HG03175 (cell line): ENCODE results near the gene GXYLT1.
"Not testable (repeated sequence)": the region's sequence is repeated elsewhere in the genome, so short reads cannot be mapped to it uniquely, and the experiment has no call there.

ENCODE experiments used
- ATAC-seq: cut with Tn5 transposase; IDR thresholded peaks from one replicate; pipeline ENCODE4 v1.9.1; 2021; ENCODE audit warnings: mild to moderate bottlenecking, moderate library complexity; ENCODE audit not compliant: unreplicated experiment

GXYLT1 gene

DNA sequence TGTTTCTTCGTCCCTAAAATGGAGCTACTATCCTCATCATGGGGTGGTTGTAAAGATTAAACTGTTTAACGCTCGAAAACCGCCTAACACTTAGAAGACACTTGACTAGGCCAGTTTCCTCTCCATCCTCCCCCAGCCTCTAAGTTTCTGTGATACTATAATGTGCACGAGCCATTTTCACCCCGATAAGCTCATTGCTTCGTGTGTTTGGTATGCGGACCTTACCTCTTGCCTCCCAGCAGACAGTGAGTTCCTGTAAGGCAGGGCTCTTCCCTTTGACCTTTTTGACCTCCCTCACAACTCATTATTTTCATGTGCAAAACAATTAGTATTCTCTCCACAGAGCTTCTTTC is 499 bp upstream of the GXYLT1 start:
- peak; percentile 13 for ATAC-seq

DNA sequence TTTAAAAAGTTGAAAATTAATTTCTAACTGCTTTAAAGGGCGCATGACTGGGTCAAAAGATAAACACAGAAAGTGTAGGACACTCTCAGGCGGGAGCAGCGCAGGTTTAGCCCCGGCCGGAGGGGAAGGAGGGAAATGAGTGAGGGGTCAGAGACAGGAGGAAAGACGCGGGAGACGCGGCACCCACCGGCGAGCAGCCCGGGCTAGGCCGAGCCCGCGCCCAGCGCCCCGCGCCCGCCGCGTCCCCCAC is 591 bp downstream of the GXYLT1 start:
- ATAC-seq = no peak

DNA sequence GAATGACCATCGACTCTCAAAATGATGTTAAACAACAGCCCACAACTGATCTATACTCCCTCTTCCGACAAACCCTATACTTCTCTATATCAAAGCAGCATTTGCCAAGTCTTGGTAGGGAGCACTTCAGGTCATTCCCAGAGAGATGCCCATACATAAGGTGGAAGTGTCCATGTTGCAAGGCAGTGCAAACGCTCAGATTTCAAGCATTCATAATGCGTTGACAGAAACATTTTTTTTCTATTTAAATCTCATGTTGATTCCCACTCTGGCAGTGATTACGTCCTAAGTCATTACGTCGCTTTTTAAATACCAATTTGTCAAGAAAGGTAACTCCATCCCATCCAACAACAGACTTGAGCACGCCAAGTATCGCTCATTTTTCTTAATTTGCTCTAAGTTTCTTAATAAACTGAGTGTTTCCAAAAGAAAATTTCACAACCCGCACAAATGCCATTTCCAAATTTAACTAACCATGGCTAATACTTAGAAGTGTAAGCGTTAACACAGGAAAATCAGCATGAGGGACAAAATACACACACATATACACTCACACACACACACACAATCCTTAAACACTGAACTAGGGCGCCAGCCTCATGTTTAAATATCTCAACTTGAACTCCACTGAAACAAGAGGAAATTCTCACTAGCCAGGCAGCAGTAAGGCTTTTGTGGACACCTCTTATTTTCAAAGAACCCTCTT is 1.1 kb downstream of the GXYLT1 start:
- ATAC-seq = no peak

DNA sequence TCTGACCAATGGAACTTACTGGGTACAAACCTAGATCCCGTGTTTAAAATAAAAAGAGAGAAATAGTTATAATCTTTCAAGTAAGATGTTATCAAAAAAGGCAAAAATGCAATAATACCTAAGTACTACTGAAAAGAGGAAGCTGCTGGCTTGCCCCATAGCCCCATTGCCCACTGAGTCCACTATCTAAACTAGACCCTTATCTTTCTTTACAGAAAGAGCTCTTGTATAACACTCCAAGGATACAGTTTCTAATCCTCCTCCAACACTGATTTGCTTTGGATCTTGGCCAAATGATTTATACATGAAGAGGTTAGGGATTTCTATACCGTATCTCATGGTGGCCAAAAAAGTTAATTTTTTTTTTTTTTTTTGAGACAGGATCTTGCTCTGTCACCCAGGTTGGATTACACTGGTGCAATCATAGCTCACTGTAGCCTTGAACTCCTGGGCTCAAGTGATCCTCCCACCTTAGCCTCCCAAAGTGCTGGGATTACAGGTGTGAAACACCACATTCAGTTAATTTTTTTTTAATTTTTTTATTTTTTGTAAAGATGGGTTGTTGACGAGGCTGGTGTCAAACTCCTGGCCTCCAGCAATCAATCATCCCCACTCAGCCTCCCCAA is 2.6 kb downstream of the GXYLT1 start:
- no peak for ATAC-seq

DNA sequence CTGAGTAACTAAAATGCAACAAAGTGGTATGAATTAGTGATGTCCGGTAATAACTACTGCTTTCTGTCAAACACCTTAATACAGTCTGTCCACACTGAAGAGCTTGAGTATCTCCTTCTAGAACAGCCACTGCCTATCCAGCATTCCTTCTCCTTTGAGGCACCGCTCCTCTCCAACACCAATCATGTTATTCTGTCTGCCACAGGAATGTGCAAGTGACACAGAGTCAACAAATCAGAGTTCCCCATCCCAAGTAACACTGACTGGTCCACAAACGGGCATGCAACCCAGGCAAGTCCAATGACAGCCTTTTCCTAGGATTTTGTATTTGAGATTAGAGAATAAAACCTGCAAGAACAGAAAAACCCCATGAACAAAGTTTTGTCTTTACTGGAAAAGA is 3.8 kb downstream of the GXYLT1 start:
- ATAC-seq = no peak

DNA sequence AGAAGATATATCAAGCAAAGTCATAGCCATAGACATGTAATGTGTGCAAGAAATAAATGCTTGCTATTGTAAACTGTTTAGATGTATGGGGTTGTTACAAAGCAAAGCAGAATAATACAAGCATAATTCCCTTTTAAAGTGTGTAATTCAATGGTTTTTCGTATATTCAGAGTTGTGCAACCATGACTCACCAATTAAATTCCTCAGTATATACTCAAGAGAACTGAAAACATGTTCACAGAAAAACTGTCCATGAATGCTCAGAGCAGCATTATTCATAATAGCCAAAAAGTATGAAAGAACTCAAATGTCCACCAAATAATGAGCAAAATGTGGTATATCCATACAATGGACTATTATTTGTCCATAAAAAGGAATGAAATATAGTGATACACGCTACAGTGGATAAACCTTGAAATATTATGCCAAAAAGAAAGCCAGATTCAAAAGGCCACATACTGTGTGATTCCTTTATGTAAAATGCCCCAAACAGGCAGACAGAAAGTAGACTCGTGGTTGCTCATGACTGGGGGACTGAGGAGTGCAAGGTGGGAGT is 9.3 kb downstream of the GXYLT1 start:
- no peak for ATAC-seq

DNA sequence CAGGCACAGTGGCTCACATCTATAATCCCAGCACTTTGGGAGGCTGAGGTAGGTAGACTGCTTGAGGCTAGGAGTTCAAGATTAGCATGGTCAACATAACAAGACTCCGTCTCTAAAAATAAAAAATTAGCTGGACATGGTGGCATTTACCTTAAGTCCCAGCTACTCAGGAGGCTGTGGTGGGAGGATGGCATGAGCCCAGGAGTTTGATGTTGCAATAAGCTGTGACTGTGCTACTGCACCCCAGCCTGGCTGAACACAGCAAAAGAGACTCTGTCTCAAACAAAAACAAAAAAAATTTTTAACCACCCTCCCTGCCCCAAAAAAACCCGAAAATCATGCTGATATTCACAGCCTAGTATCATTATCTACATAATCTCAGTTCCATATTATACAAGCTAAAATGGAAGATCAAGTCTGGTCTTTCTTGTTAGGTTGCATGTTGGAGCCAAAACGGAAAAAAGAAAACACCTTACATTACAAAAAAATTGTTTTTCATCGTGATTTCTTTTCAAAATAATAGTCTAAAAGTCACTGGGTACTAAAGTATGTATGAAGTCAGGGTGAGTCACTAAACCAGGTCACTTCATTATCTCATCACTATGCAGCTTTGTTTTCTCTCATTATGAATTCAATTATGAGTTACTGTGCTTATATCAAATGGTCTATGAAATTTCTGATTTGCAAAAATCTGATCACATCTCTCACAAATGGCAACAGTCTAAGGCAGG is 13.8 kb downstream of the GXYLT1 start:
- ATAC-seq = no peak

GRCh38 chr12:42129595-42130204 is 15.0 kb downstream of the GXYLT1 start:
- no peak for ATAC-seq

DNA sequence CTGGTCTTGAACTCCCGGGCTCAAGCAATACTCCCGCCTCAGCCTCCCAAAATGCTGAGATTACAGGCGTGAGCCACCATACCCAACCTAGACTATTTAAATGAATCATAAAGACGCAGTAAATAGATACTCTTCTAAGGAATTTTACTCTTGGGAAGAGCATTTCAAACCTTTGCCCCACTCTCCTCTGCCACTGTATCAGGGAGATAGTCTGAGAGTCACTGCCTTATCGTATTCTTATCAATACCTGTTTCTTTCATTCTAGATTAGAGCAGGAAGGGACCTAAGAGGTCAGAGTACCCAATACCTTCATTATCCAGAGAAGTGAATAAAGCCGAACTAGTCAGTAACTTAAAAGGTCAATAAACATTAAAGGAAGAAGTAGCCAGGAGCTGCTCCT is 15.8 kb downstream of the GXYLT1 start:
- no peak for ATAC-seq

GRCh38 chr12:42128327-42128726 is 16.3 kb downstream of the GXYLT1 start:
- no peak for ATAC-seq

DNA sequence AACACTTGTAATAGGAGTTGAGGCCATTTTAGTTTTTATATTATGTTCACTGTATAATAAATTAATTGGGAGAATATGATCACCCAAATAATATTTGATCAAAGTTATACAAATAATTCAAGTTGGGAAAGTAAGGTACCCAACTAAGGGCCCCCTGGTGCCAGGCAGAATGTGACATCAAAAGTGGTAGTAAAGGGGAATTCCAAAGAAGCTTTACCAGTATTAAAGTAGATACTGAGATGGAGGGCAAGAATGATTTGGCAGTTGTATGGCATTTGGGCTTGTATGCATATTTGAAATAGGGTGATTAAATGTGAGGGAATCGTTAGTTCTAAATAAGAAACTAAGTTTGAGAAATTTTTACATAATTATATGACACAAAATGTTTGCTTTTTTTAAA is 17.7 kb downstream of the GXYLT1 start:
- no peak for ATAC-seq

GRCh38 chr12:42125388-42125767 is 19.3 kb downstream of the GXYLT1 start:
- peak; percentile 44 for ATAC-seq

- ATAC-seq = no peak
Observed at GRCh38 chr12:42124764-42125387, 19.8 kb downstream of the GXYLT1 start.

DNA sequence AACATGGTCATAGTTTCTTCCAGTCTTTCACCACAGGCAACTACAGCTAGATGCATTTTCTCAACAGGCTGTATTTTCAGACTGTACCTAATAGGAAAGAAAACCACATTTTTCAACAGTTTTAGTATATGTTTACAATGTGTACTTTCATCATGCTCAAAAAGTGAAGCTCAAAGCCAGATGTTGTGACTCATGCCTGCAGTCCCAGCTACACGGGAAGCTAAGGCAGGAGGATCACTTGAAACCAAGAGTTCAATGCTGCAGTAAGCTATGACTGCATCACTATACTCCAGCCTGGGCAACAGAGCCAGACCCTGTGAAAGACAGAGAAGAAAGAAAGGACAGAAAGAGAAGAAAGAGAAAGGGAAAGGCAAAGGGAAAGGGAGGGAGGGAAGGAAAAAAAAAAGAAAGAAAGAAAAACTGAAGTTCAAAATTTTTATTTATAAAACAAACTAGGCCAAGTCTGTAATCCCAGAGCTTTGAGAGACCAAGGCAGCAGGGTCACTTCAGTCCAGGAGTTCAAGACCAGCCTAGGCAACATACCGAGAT is 25.5 kb downstream of the GXYLT1 start:
- no peak for ATAC-seq

DNA sequence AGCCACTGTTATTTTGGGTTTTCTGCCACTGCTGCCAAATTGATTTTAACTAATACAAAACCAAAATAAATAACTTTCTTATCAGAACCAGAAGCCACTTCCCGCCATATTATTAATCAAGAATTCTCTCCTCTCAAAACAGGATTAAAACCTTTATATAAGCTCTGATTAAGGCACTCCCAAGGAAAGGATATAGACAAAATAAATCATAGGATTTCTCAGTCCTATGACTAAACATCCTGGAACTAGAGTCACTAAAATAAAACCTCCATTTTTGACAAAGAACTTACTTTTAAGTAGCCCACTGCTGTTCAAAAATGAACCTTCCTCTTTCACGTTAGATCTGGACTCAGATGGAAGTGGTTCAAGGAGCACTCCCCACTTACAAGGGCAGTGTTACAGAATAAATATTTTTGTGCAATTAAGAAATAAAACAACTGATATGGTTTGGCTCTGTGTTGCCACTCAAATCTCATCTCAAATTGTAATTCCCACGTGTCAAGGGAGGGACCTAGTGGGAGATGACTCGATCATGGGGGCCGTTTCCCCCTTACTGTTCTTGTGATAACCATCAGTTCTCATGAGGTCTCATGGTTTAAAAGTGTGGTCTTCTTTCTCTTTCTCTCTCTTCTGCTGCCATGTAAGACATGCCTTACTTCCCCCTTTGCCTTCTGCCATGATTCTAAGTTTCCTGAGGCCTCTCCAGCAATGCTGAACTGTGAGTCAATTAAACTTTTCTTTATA is 26.4 kb downstream of the GXYLT1 start:
- no peak for ATAC-seq

DNA sequence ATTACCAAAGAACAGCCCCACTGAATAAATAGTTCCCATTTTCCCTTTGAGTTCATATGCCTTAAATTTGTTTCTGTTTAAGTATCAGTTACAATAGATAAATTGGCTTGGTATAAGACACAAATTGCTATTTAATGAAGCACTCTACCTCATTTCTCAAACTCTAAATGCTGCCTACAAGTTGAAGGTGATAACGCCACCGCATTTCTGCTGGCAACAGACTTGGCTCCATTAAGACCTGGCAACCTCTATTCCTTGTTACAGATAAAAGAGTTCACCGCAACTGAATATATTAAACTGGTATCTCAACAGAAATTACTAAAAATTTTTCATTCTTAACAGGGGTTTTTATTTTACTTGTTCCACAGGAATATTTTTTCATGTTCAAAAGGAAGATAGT is 35.6 kb downstream of the GXYLT1 start:
- no peak for ATAC-seq

- not testable (repeated sequence) for ATAC-seq
Observed at GRCh38 chr12:42106791-42107190, 37.9 kb downstream of the GXYLT1 start.

GRCh38 chr12:42104784-42105183 is 39.9 kb downstream of the GXYLT1 start:
- ATAC-seq = no peak

GRCh38 chr12:42104087-42104486 is 40.6 kb downstream of the GXYLT1 start:
- no peak for ATAC-seq

- ATAC-seq = no peak
Observed at GRCh38 chr12:42103155-42103554, 41.5 kb downstream of the GXYLT1 start.
